CD4-positive, alpha-beta T cell treated with Interleukin-6 at 100 ng/mL for 8 hours (primary cell): ENCODE measurements around the gene TEDC1.
A peak's percentile ranks its signal among the peaks of the same experiment; 100 is the strongest.

Experiments used
- DNase-seq: peaks from one replicate; pipeline ENCODE4 v3.0.0-alpha.2; 2020; ENCODE audit warnings: mixed read lengths, low spot score

TEDC1 gene

GRCh38 chr14:105526776-105527380 is 35.8 kb downstream of the TEDC1 start:
- no peak for DNase-seq

- DNase-seq, result no peak
Observed at GRCh38 chr14:105527381-105527825, 36.4 kb downstream of the TEDC1 start.

GRCh38 chr14:105527826-105528585 is 37.0 kb downstream of the TEDC1 start:
- DNase-seq, result peak; percentile 71

GRCh38 chr14:105528586-105529318 is 37.7 kb downstream of the TEDC1 start:
- DNase-seq, result no peak

- no peak for DNase-seq
Observed at GRCh38 chr14:105529319-105529568, 38.2 kb downstream of the TEDC1 start.

GRCh38 chr14:105529569-105530284 is 38.7 kb downstream of the TEDC1 start:
- DNase-seq, result no peak

- no peak for DNase-seq
Observed at GRCh38 chr14:105530285-105531087, 39.4 kb downstream of the TEDC1 start.

- DNase-seq, result no peak
Observed at GRCh38 chr14:105531088-105531893, 40.2 kb downstream of the TEDC1 start.

- DNase-seq, result no peak
Observed at GRCh38 chr14:105531894-105532623, 41.0 kb downstream of the TEDC1 start.

- DNase-seq, result no peak
Observed at GRCh38 chr14:105532735-105533141, 41.7 kb downstream of the TEDC1 start.

- DNase-seq, result no peak
Observed at GRCh38 chr14:105533391-105533790, 42.3 kb downstream of the TEDC1 start.

- no peak for DNase-seq
Observed at GRCh38 chr14:105533811-105534498, 42.9 kb downstream of the TEDC1 start.

GRCh38 chr14:105534586-105534985 is 43.5 kb downstream of the TEDC1 start:
- no peak for DNase-seq

- DNase-seq, result no peak
Observed at GRCh38 chr14:105536051-105536450, 45.0 kb downstream of the TEDC1 start.

- no peak for DNase-seq
Observed at GRCh38 chr14:105536691-105537579, 45.9 kb downstream of the TEDC1 start.

GRCh38 chr14:105537580-105538474 is 46.8 kb downstream of the TEDC1 start:
- peak; percentile 63 for DNase-seq

GRCh38 chr14:105538481-105539049 is 47.5 kb downstream of the TEDC1 start:
- DNase-seq, result no peak
